ENCODE measurements around the gene MIA2.

Gene MIA2

GRCh38 chr14:39423793-39424192, 190.1 kb downstream of the MIA2 start:
- Histone ChIP-seq H3K27me3 (ENCODE audit: insufficient read depth, poor library complexity, severe bottlenecking) (no peaks in the 10 kb centered on the region), H3K4me3 (replicated peaks; ENCODE audit: insufficient read depth, low read length) (no peak overlapping the region), H3K27ac (replicated peaks) (no peak overlapping the region)
- TF ChIP-seq GABPA (IDR thresholded peaks at IDR 0.05; ENCODE audit: low read depth): no peak
- no peak for TF ChIP-seq REST (IDR thresholded peaks at IDR 0.05; ENCODE audit: insufficient replicate concordance, low read depth)
- no peak for TF ChIP-seq POLR2AphosphoS5 (IDR thresholded peaks at IDR 0.05; ENCODE audit: low read depth)
- TF ChIP-seq CTCF (IDR thresholded peaks at IDR 0.05; ENCODE audit: insufficient read depth, low read length): no peak
- no peak for TF ChIP-seq SPI1 (IDR thresholded peaks at IDR 0.05; ENCODE audit: borderline replicate concordance, low read depth)
- DNase-seq (ENCODE audit: low read depth in 1 of 2, low spot score in 1 of 2): no peak

- Histone ChIP-seq H3K4me3 (replicated peaks; ENCODE audit: insufficient read depth, low read length) (no peak overlapping the region), H3K27ac (replicated peaks) (no peak overlapping the region), H3K27me3 (ENCODE audit: insufficient read depth, poor library complexity, severe bottlenecking) (no peaks in the 10 kb centered on the region)
- TF ChIP-seq CTCF (IDR thresholded peaks at IDR 0.05; ENCODE audit: insufficient read depth, low read length) (no peak), GABPA (IDR thresholded peaks at IDR 0.05; ENCODE audit: low read depth) (no peak), POLR2AphosphoS5 (IDR thresholded peaks at IDR 0.05; ENCODE audit: low read depth) (no peak), REST (IDR thresholded peaks at IDR 0.05; ENCODE audit: insufficient replicate concordance, low read depth) (no peak)
- no peak for DNase-seq (ENCODE audit: low read depth in 1 of 2, low spot score in 1 of 2)
Measured at GRCh38 chr14:39425947-39426346, 192.2 kb downstream of the MIA2 start.

- TF ChIP-seq CTCF (IDR thresholded peaks at IDR 0.05; ENCODE audit: insufficient read depth, low read length) (no peak), GABPA (IDR thresholded peaks at IDR 0.05; ENCODE audit: low read depth) (no peak), REST (IDR thresholded peaks at IDR 0.05; ENCODE audit: insufficient replicate concordance, low read depth) (no peak), POLR2AphosphoS5 (IDR thresholded peaks at IDR 0.05; ENCODE audit: low read depth) (no peak), SPI1 (IDR thresholded peaks at IDR 0.05; ENCODE audit: borderline replicate concordance, low read depth) (no peak)
- H3K27me3 ChIP-seq (ENCODE audit: insufficient read depth, poor library complexity, severe bottlenecking): no peaks in the 10 kb centered on the region
- no peak for DNase-seq (ENCODE audit: low read depth in 1 of 2, low spot score in 1 of 2)
- no peak overlapping the region for H3K4me3 ChIP-seq (replicated peaks; ENCODE audit: insufficient read depth, low read length)
- no peak overlapping the region for H3K27ac ChIP-seq (replicated peaks)
Measured at GRCh38 chr14:39426605-39427004, 192.9 kb downstream of the MIA2 start.
